Type B pancreatic cell (in vitro differentiated cells): Measurements from ENCODE around the gene IQGAP2. TPM values are rescaled to one million over a fixed set of nuclear protein-coding genes. Genes with fewer than 3 reads are reported as not detected.

Experiments used
- DNase-seq: peaks from one replicate; pipeline ENCODE4 v3.0.0; 2021; ENCODE audit warnings: mixed read lengths; ENCODE audit not compliant: unreplicated experiment; ENCODE audit errors: extremely low spot score
- H3K27ac Mint-ChIP-seq: 2 replicates; pipeline ENCODE4 v1.8.0; 2021; ENCODE audit warnings: mild to moderate bottlenecking, mixed read lengths
- H3K27me3 Mint-ChIP-seq: 2 replicates; pipeline ENCODE4 v1.8.0; 2021; ENCODE audit warnings: mixed read lengths
- H3K36me3 Mint-ChIP-seq: 2 replicates; pipeline ENCODE4 v1.8.0; 2021; ENCODE audit warnings: mixed read lengths
- H3K4me1 Mint-ChIP-seq: one replicate; pipeline ENCODE4 v1.8.0; 2021; ENCODE audit warnings: mixed read lengths; ENCODE audit not compliant: unreplicated experiment
- H3K4me3 Mint-ChIP-seq: 2 replicates; pipeline ENCODE4 v1.8.0; 2021; ENCODE audit warnings: mild to moderate bottlenecking, mixed read lengths
- H3K9me3 Mint-ChIP-seq: 2 replicates; pipeline ENCODE4 v1.8.0; 2021; ENCODE audit warnings: mixed read lengths
- CTCF ChIP-seq: fragments of 200-600 bp; sonication (generic); conservative IDR thresholded peaks from 2 replicates; pipeline ENCODE4 v1.5.0; 2021; ENCODE audit warnings: antibody characterized with exemption, mild to moderate bottlenecking
- total RNA-seq: library from RNA; stranded (reverse); gene quantifications from 2 replicates; pipeline ENCODE4 v1.2.1, GENCODE V29; 2021; ENCODE audit warnings: low replicate concordance

Gene IQGAP2
- total RNA-seq, 1 donor from 2014 or later: 24.7 TPM

GRCh38 chr5:76608833-76609232 lies 205.7 kb downstream of the IQGAP2 start:
- no peaks in the 10 kb centered on the region for H3K36me3 Mint-ChIP-seq
- TF ChIP-seq CTCF: no peak
- H3K27me3 Mint-ChIP-seq: no peaks in the 10 kb centered on the region
- H3K4me3 Mint-ChIP-seq: no peak overlapping the region
- peaks cover 15% of the 10 kb centered on the region for H3K4me1 Mint-ChIP-seq
- DNase-seq: no peak
- no peaks in the 10 kb centered on the region for H3K9me3 Mint-ChIP-seq
- H3K27ac Mint-ChIP-seq: no peak overlapping the region

DNA sequence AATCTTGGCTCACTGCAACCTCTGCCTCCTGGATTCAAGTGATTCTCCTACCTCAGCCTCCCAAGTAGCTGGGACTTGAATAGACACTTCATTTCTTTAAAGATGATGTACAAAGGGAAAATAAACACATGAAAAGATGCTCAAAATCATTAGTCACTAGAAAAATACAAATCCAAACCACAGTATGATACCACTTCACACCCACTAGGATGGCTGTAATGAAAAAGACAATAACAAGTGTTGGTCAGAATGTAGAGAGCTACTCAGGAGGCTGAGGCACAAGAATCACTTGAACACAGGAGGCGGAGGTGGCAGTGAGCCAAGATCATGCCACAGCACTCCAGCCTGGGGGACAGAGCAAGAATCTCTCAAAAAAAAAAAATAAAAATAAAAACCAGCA lies 207.1 kb downstream of the IQGAP2 start:
- Mint-ChIP-seq H3K27ac (no peak overlapping the region), H3K27me3 (no peaks in the 10 kb centered on the region), H3K4me1 (peaks cover 15% of the 10 kb centered on the region), H3K9me3 (no peaks in the 10 kb centered on the region), H3K36me3 (no peaks in the 10 kb centered on the region), H3K4me3 (no peak overlapping the region)
- no peak for TF ChIP-seq CTCF
- no peak for DNase-seq

- Mint-ChIP-seq H3K27ac (no peak overlapping the region), H3K9me3 (no peaks in the 10 kb centered on the region), H3K4me1 (no peaks in the 10 kb centered on the region), H3K4me3 (no peak overlapping the region), H3K27me3 (no peaks in the 10 kb centered on the region), H3K36me3 (peaks cover 10% of the 10 kb centered on the region)
- no peak for DNase-seq
- TF ChIP-seq CTCF: no peak
Observed at GRCh38 chr5:76612942-76613341, 209.9 kb downstream of the IQGAP2 start.

DNA sequence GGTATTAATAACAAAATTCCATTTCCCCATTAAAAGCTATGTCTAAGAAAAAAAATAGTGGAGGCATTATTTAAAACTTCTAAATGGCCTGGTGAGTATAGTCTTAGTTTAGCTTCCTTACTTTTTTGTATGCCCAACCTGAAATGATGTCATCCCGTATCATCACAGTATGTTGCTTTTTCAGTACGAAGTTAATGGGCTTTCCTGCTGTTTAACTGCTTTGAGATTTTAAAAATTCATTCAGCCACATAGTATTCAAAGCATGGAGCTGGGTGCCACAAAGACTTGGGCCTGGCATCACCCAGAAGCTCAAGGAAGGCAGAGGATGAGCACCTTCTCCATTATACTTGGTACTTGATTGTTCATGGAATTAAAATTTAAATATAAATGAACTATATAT lies 212.7 kb downstream of the IQGAP2 start:
- Mint-ChIP-seq H3K36me3 (peaks cover 10% of the 10 kb centered on the region), H3K4me1 (no peaks in the 10 kb centered on the region), H3K27ac (no peak overlapping the region), H3K9me3 (no peaks in the 10 kb centered on the region), H3K27me3 (no peaks in the 10 kb centered on the region), H3K4me3 (no peak overlapping the region)
- TF ChIP-seq CTCF: no peak
- DNase-seq: no peak

DNA sequence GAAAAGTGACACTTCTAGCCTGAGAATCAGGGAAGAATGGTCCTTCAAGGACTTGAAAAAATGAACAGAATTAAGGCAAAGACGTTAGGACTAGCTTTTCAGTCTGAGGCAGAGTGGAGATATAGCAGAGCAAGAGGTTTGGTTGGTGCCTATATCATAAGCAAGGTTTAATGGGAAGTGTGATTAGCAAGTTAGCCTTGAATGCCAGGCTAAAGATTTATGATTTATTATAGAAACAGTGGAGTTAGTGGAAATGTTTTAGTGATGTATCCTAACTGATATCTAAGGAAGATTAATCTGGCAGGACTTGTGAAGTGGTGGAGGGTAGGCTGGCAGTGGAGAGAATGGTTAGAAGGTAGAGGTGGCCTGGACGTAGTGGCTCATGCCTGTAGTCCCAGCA lies 213.1 kb downstream of the IQGAP2 start:
- no peaks in the 10 kb centered on the region for H3K9me3 Mint-ChIP-seq
- no peak overlapping the region for H3K27ac Mint-ChIP-seq
- H3K27me3 Mint-ChIP-seq: no peaks in the 10 kb centered on the region
- DNase-seq: no peak
- no peak overlapping the region for H3K4me3 Mint-ChIP-seq
- H3K36me3 Mint-ChIP-seq: peaks cover 10% of the 10 kb centered on the region
- TF ChIP-seq CTCF: no peak
- H3K4me1 Mint-ChIP-seq: no peaks in the 10 kb centered on the region

- DNase-seq: no peak
- Mint-ChIP-seq H3K4me1 (peaks cover 6% of the 10 kb centered on the region), H3K4me3 (no peak overlapping the region), H3K9me3 (no peaks in the 10 kb centered on the region), H3K27ac (no peak overlapping the region), H3K36me3 (peaks cover 10% of the 10 kb centered on the region), H3K27me3 (peaks cover 4% of the 10 kb centered on the region)
- no peak for TF ChIP-seq CTCF
Observed at GRCh38 chr5:76617229-76617628, 214.1 kb downstream of the IQGAP2 start.
